ENCODE data around the gene SRBD1.
"Not testable (repeated sequence)": the region's sequence is repeated elsewhere in the genome, so short reads cannot be mapped to it uniquely, and the experiment has no call there.

Gene SRBD1

GRCh38 chr2:45458909-45459563, 152.0 kb downstream of the SRBD1 start:
- DNase-seq: no peak

GRCh38 chr2:45457211-45457945, 153.7 kb downstream of the SRBD1 start:
- no peak for DNase-seq

GRCh38 chr2:45452866-45453265, 158.2 kb downstream of the SRBD1 start:
- no peak for DNase-seq

- DNase-seq: no peak
These were observed 160.4 kb downstream of the SRBD1 start for GRCh38 chr2:45450634-45451033.

- no peak for DNase-seq
These were observed 162.8 kb downstream of the SRBD1 start for GRCh38 chr2:45448217-45448616.

- no peak for DNase-seq
These were observed 165.1 kb downstream of the SRBD1 start for GRCh38 chr2:45446016-45446415.

- DNase-seq: no peak
These were observed 166.0 kb downstream of the SRBD1 start for GRCh38 chr2:45445037-45445436.

- DNase-seq: no peak
These were observed 168.1 kb downstream of the SRBD1 start for GRCh38 chr2:45443012-45443411.

- no peak for DNase-seq
These were observed 169.0 kb downstream of the SRBD1 start for GRCh38 chr2:45442026-45442425.

GRCh38 chr2:45441571-45441970, 169.5 kb downstream of the SRBD1 start:
- DNase-seq: no peak

GRCh38 chr2:45439788-45440773, 171.0 kb downstream of the SRBD1 start:
- DNase-seq: no peak

GRCh38 chr2:45438872-45439665, 172.0 kb downstream of the SRBD1 start:
- DNase-seq: no peak

GRCh38 chr2:45436456-45436855, 174.6 kb downstream of the SRBD1 start:
- no peak for DNase-seq

GRCh38 chr2:45435316-45435715, 175.8 kb downstream of the SRBD1 start:
- DNase-seq: no peak

- no peak for DNase-seq
These were observed 177.7 kb downstream of the SRBD1 start for GRCh38 chr2:45433363-45433762.

GRCh38 chr2:45432406-45432805, 178.7 kb downstream of the SRBD1 start:
- no peak for DNase-seq

GRCh38 chr2:45426025-45426424, 185.0 kb downstream of the SRBD1 start:
- not testable (repeated sequence) for DNase-seq

- no peak for DNase-seq
These were observed 188.1 kb downstream of the SRBD1 start for GRCh38 chr2:45422921-45423320.

GRCh38 chr2:45418532-45418931, 192.5 kb downstream of the SRBD1 start:
- DNase-seq: no peak

- no peak for DNase-seq
These were observed 195.4 kb downstream of the SRBD1 start for GRCh38 chr2:45415534-45416123.

GRCh38 chr2:45412754-45413379, 198.2 kb downstream of the SRBD1 start:
- no peak for DNase-seq

GRCh38 chr2:45409677-45410076, 201.4 kb downstream of the SRBD1 start:
- DNase-seq: no peak
